ENCODE data around the gene SIRT2. TPM values are rescaled to one million over a fixed set of nuclear protein-coding genes. Genes with fewer than 3 reads are reported as not detected.

Gene SIRT2
- total RNA-seq, 2 experiments from 2014 or later: 60.8 to 67.8 TPM

DNA sequence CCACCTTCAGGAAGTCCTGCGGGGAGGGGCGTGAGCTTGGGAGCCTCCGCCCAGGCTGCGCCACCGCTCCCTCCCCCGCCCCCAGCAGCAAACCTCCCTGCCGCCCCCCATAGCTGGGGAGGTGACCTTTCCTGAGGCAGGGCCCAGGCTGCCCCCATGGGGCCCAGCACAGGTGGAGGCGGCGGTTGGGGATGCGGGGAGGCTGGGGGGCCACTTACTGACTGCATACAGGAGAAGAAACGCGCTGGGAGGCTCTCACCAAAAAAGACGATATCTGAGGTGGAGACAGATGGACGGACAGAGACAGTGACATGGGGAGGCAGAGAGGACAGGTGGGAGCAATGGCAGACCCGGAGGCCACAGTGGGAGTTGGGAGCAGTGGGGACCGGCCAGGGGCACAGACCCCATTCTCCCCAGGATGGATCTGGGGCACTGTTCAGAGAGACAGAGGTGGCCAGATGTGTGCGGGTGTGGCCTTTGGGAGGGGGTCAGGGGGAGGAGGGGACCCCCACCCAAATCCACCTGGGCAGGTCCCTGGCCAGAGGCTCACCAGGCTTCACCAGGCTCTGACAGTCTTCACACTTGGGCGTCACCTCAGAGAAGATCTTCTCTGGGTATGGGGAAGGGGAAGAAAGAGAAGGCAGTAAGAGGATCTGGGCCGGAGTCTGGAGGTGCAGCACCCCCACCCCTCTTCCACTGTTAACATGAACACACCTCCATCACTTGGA is 18.4 kb downstream of the SIRT2 start:
- Mint-ChIP-seq H3K27me3 (no peaks in the 10 kb centered on the region), H3K36me3 (ENCODE audit: low read depth) (peaks cover 37% of the 10 kb centered on the region), H3K9me3 (no peaks in the 10 kb centered on the region), H3K4me3 (no peak overlapping the region), H3K4me1 (ENCODE audit: low read depth) (peaks cover 30% of the 10 kb centered on the region), H3K27ac (peak overlapping the region; percentile 59)
- ChIA-PET POLR2A (no interaction called here), CTCF (no interaction called here)
- Histone ChIP-seq H3K9me3 (ENCODE audit: control insufficient read depth in 1 of 2, insufficient read depth in 1 of 2, low read length in 2 of 2) (no peaks in the 10 kb centered on the region), H3K4me3 (ENCODE audit: low read length) (no peak overlapping the region), H3K4me1 (ENCODE audit: insufficient read depth, low read length) (peaks cover 55% of the 10 kb centered on the region), H3K27me3 (ENCODE audit: control insufficient read depth in 1 of 2, insufficient read depth in 2 of 2, low read length in 2 of 2) (no peaks in the 10 kb centered on the region), H3K27ac (ENCODE audit: low read depth in 1 of 2, low read length in 2 of 2) (peak overlapping the region; percentile 90 to 96), H3K36me3 (ENCODE audit: insufficient read depth, low read length) (peaks cover 23% of the 10 kb centered on the region)
- intact Hi-C loops (cut with DNase I, micrococcal nuclease): no loop called here
- no peak for TF ChIP-seq CTCF (IDR thresholded peaks at IDR 0.05)
- no peak for DNase-seq
- no peak for ATAC-seq (ENCODE audit: poor library complexity)

GRCh38 chr19:38880076-38880881 is 19.1 kb downstream of the SIRT2 start:
- ChIA-PET CTCF (interaction anchor here (1.0 to 2.0 kb wide), 2 partner anchors 110 to 478 kb away, joined by 3 to 4 read pairs; partner anchors contain the start of gene FAM98C), POLR2A (interaction anchor here (3.4 to 3.6 kb wide), 3 partner anchors 29 to 49 kb away, joined by 15 to 32 read pairs (median 27); partner anchors contain the start of genes ECH1 and HNRNPL)
- Mint-ChIP-seq H3K27ac (peak overlapping the region; percentile 79), H3K4me1 (ENCODE audit: low read depth) (peaks cover 33% of the 10 kb centered on the region), H3K9me3 (no peaks in the 10 kb centered on the region), H3K27me3 (no peaks in the 10 kb centered on the region), H3K36me3 (ENCODE audit: low read depth) (peaks cover 42% of the 10 kb centered on the region), H3K4me3 (no peak overlapping the region)
- Histone ChIP-seq H3K27ac (ENCODE audit: low read depth in 1 of 2, low read length in 2 of 2) (peak overlapping the region; percentile 90 to 96), H3K4me3 (ENCODE audit: low read length) (no peak overlapping the region), H3K9me3 (ENCODE audit: control insufficient read depth in 1 of 2, insufficient read depth in 1 of 2, low read length in 2 of 2) (no peaks in the 10 kb centered on the region), H3K36me3 (ENCODE audit: insufficient read depth, low read length) (peaks cover 23% of the 10 kb centered on the region), H3K4me1 (ENCODE audit: insufficient read depth, low read length) (peaks cover 55% of the 10 kb centered on the region), H3K27me3 (ENCODE audit: control insufficient read depth in 1 of 2, insufficient read depth in 2 of 2, low read length in 2 of 2) (no peaks in the 10 kb centered on the region)
- ATAC-seq (ENCODE audit: poor library complexity) (no peak), DNase-seq (no peak)
- intact Hi-C loops (cut with DNase I, micrococcal nuclease): no loop called here
- TF ChIP-seq CTCF (IDR thresholded peaks at IDR 0.05): no peak

- intact Hi-C loops (cut with DNase I, micrococcal nuclease): loop anchor here (2.0 to 5.0 kb wide), 3 partner anchors 19 to 147 kb away; partner anchors contain the start of genes NFKBIB (in 1 of the 2) and SIRT2 (in 1 of the 2)
- CTCF ChIA-PET: interaction anchor here (1.0 to 2.4 kb wide), 5 partner anchors 8 to 477 kb away, joined by 3 to 12 read pairs (median 4); partner anchors contain the start of genes FAM98C, MRPS12 and SARS2
- POLR2A ChIA-PET: interaction anchor here (1.5 to 3.6 kb wide), 13 partner anchors 8 to 476 kb away, joined by 5 to 32 read pairs (median 13); partner anchors contain the start of genes ECH1, FAM98C, HNRNPL and MRPS12
- H3K4me1 ChIP-seq (ENCODE audit: insufficient read depth, low read length): peaks cover 55% of the 10 kb centered on the region
- peaks cover 45% of the 10 kb centered on the region for H3K36me3 Mint-ChIP-seq (ENCODE audit: low read depth)
- H3K36me3 ChIP-seq (ENCODE audit: insufficient read depth, low read length): peaks cover 24% of the 10 kb centered on the region
- DNase-seq (no peak), ATAC-seq (ENCODE audit: poor library complexity) (no peak)
- peak overlapping the region; percentile 90 to 96 for H3K27ac ChIP-seq (ENCODE audit: low read depth in 1 of 2, low read length in 2 of 2)
- no peaks in the 10 kb centered on the region for H3K9me3 ChIP-seq (ENCODE audit: control insufficient read depth in 1 of 2, insufficient read depth in 1 of 2, low read length in 2 of 2)
- H3K4me1 Mint-ChIP-seq (ENCODE audit: low read depth): peaks cover 33% of the 10 kb centered on the region
- no peak for TF ChIP-seq CTCF (IDR thresholded peaks at IDR 0.05)
- H3K4me3 ChIP-seq (ENCODE audit: low read length): no peak overlapping the region
- H3K27ac Mint-ChIP-seq: peak overlapping the region; percentile 97
- no peak overlapping the region for H3K4me3 Mint-ChIP-seq
- no peaks in the 10 kb centered on the region for H3K9me3 Mint-ChIP-seq
- H3K27me3 ChIP-seq (ENCODE audit: control insufficient read depth in 1 of 2, insufficient read depth in 2 of 2, low read length in 2 of 2): no peaks in the 10 kb centered on the region
- no peaks in the 10 kb centered on the region for H3K27me3 Mint-ChIP-seq
These were observed 20.0 kb downstream of the SIRT2 start for GRCh38 chr19:38879400-38879751.

Data from CD4-positive, alpha-beta T cell (primary cell).